Mesenchymal stem cell (in vitro differentiated cells and primary cell): Measurements from ENCODE around the gene CDHR5.

Source experiments
- DNase-seq: peaks from one replicate; pipeline ENCODE4 v3.0.0-alpha.2; 2013
- H2AFZ ChIP-seq: one replicate; pipeline ENCODE4 v1.6.1; 2013; ENCODE audit warnings: low read depth, mild to moderate bottlenecking, control low read depth, inconsistent platforms, low read length, moderate library complexity
- H2AK5ac ChIP-seq: 2 replicates; pipeline ENCODE4 v1.6.1; 2013; ENCODE audit warnings: low read length, moderate library complexity, mild to moderate bottlenecking, inconsistent platforms; ENCODE audit not compliant: severe bottlenecking
- H2BK120ac ChIP-seq: one replicate; pipeline ENCODE4 v1.6.1; 2013; ENCODE audit warnings: low read depth, mild to moderate bottlenecking, inconsistent platforms, low read length, moderate library complexity
- H2BK12ac ChIP-seq, 2 experiments: one replicate each; pipeline ENCODE4 v1.6.1; 2013; ENCODE audit warnings: inconsistent platforms in 2 of 2, low read length in 2 of 2, mild to moderate bottlenecking in 2 of 2, moderate library complexity in 2 of 2, control low read depth in 1 of 2
- H2BK15ac ChIP-seq: one replicate; pipeline ENCODE4 v1.6.1; 2013; ENCODE audit warnings: mild to moderate bottlenecking, low read depth, inconsistent platforms; ENCODE audit not compliant: poor library complexity, severe bottlenecking
- H2BK5ac ChIP-seq: 2 replicates; pipeline ENCODE4 v1.6.1; 2013; ENCODE audit warnings: low read depth, mild to moderate bottlenecking, low read length, control low read depth, inconsistent platforms; ENCODE audit not compliant: poor library complexity, severe bottlenecking
- H3K14ac ChIP-seq, 2 experiments: one replicate each; pipeline ENCODE4 v1.6.1; 2013; ENCODE audit warnings: inconsistent platforms in 2 of 2, low read length in 2 of 2, control low read depth in 1 of 2, mild to moderate bottlenecking in 1 of 2, moderate library complexity in 1 of 2
- H3K18ac ChIP-seq, 2 experiments: one replicate each; pipeline ENCODE4 v1.6.1; 2013; ENCODE audit warnings: inconsistent platforms in 2 of 2, low read length in 2 of 2, control low read depth in 1 of 2, low read depth in 1 of 2, mild to moderate bottlenecking in 1 of 2
- H3K23ac ChIP-seq, 2 experiments: one replicate each; pipeline ENCODE4 v1.6.1; 2013; ENCODE audit warnings: inconsistent platforms in 2 of 2, low read length in 2 of 2, mild to moderate bottlenecking in 2 of 2, moderate library complexity in 2 of 2, control low read depth in 1 of 2
- H3K27ac ChIP-seq: 2 replicates; pipeline ENCODE4 v1.5.1; 2013; ENCODE audit warnings: mild to moderate bottlenecking, moderate library complexity, low read length, control low read depth, inconsistent platforms; ENCODE audit not compliant: poor library complexity, severe bottlenecking
- H3K27me3 ChIP-seq, 2 experiments: 2 replicates each; pipeline versions ENCODE4 v1.6.1 to v1.7.0; 2013; ENCODE audit warnings: low read length in 2 of 2, mild to moderate bottlenecking in 2 of 2, moderate library complexity in 2 of 2, control low read depth in 1 of 2, inconsistent platforms in 1 of 2; ENCODE audit not compliant: control insufficient read depth in 1 of 2, insufficient read depth in 1 of 2
- H3K36me3 ChIP-seq, 2 experiments: 2 replicates each; pipeline versions ENCODE4 v1.6.1 to v1.7.0; 2013; ENCODE audit warnings: low read length in 2 of 2, control low read depth in 1 of 2, inconsistent platforms in 1 of 2, low read depth in 1 of 2, mild to moderate bottlenecking in 1 of 2; ENCODE audit not compliant: insufficient read depth in 2 of 2, control insufficient read depth in 1 of 2
- H3K4ac ChIP-seq, 2 experiments: one replicate each; pipeline ENCODE4 v1.6.1; 2013; ENCODE audit warnings: inconsistent platforms in 2 of 2, low read length in 2 of 2, mild to moderate bottlenecking in 2 of 2, moderate library complexity in 2 of 2, control low read depth in 1 of 2, low read depth in 1 of 2
- H3K4me1 ChIP-seq: 2 replicates; pipeline ENCODE4 v1.6.1; 2013; ENCODE audit warnings: low read depth, low read length, control low read depth; ENCODE audit not compliant: control insufficient read depth, insufficient read depth
- H3K4me2 ChIP-seq: 2 replicates; pipeline ENCODE4 v1.6.1; 2013; ENCODE audit warnings: low read length, mild to moderate bottlenecking, inconsistent platforms; ENCODE audit not compliant: poor library complexity, severe bottlenecking
- H3K4me3 ChIP-seq, 2 experiments: 2 replicates each; pipeline versions ENCODE4 v1.5.1 to v1.7.0; 2013; ENCODE audit warnings: low read length in 2 of 2, mild to moderate bottlenecking in 2 of 2, control low read depth in 1 of 2, low read depth in 1 of 2; ENCODE audit not compliant: insufficient read depth in 1 of 2
- H3K79me1 ChIP-seq: replicated peaks from 2 replicates; pipeline ENCODE4 v1.6.1; 2013; ENCODE audit warnings: mild to moderate bottlenecking, control low read depth, low read length, inconsistent platforms; ENCODE audit not compliant: poor library complexity, severe bottlenecking
- H3K9ac ChIP-seq: 2 replicates; pipeline ENCODE4 v1.7.0; 2013; ENCODE audit warnings: mild to moderate bottlenecking, low read length, moderate library complexity
- H3K9me3 ChIP-seq: 2 replicates; pipeline ENCODE4 v1.7.0; 2013; ENCODE audit warnings: mild to moderate bottlenecking, low read length; ENCODE audit not compliant: control insufficient read depth
- H4K8ac ChIP-seq: one replicate; pipeline ENCODE4 v1.6.1; 2013; ENCODE audit warnings: inconsistent platforms, mild to moderate bottlenecking, low read length, moderate library complexity
- H4K91ac ChIP-seq: one replicate; pipeline ENCODE4 v1.6.1; 2013; ENCODE audit warnings: mild to moderate bottlenecking, low read length, inconsistent platforms
- WGBS: methylation state at CpG from one replicate; pipeline ENCODE4 v1.1.7; 2013; ENCODE audit warnings: mixed read lengths; 5-methylcytosine and 5-hydroxymethylcytosine counted together

CDHR5 gene

GRCh38 chr11:611001-611996, 13.5 kb downstream of the CDHR5 start:
- Histone ChIP-seq H3K27me3 (no peaks in the 10 kb centered on the region), H2AK5ac (no peak overlapping the region), H3K9me3 (no peaks in the 10 kb centered on the region), H3K14ac (no peak overlapping the region), H3K9ac (no peak overlapping the region), H4K8ac (no peak overlapping the region), H3K36me3 (peaks cover 68 to 91% of the 10 kb centered on the region in 2 experiments), H3K4me1 (peaks cover 30% of the 10 kb centered on the region), H3K23ac (no peak overlapping the region), H3K4ac (no peak overlapping the region), H3K79me1 (peaks cover 43% of the 10 kb centered on the region), H2BK5ac (no peak overlapping the region), H2AFZ (no peak overlapping the region), H4K91ac (no peak overlapping the region), H2BK12ac (no peak overlapping the region), H2BK15ac (no peak overlapping the region), H3K27ac (no peak overlapping the region), H3K18ac (no peak overlapping the region), H3K4me2 (no peak overlapping the region), H3K4me3 (no peak overlapping the region), H2BK120ac (no peak overlapping the region)
- WGBS = 96% methylated on average over 39 of the region's 49 CpGs
- DNase-seq = no peak

GRCh38 chr11:610146-610801, 14.5 kb downstream of the CDHR5 start:
- WGBS = 94% methylated on average over 16 of the region's 18 CpGs
- no peak overlapping the region for H3K4ac ChIP-seq
- DNase-seq = no peak

DNA sequence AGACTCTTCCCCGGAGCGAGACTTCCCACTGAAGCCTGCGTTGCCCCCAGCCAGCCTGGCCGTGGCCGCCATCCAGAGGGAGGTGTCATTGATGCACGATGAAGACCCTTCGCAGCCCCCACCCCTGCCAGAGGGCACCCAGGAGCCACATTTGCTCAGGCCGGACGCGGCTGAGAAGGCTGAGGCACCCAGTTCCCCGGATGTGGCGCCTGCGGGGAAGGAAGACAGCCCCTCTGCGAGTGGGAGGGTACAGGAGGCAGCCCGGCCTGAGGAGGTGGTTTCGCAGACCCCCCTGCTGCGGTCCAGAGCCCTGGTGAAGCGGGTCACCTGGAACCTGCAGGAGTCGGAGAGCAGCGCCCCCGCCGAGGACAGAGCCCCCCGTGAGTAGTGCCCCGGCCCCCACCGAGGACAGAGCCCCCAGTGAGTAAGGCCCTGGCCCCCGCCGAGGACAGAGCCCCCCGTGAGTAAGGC, 15.4 kb downstream of the CDHR5 start:
- no peak overlapping the region for H2AK5ac ChIP-seq
- H2BK12ac ChIP-seq = no peak overlapping the region
- 93% methylated on average over 28 of the region's 28 CpGs for WGBS
- no peak overlapping the region for H3K4me2 ChIP-seq
- no peak overlapping the region for H4K91ac ChIP-seq
- H3K4me1 ChIP-seq = peaks cover 20% of the 10 kb centered on the region
- no peak overlapping the region for H3K23ac ChIP-seq
- no peaks in the 10 kb centered on the region for H3K9me3 ChIP-seq
- no peak overlapping the region for H3K4me3 ChIP-seq
- no peak overlapping the region for H2AFZ ChIP-seq
- H3K27me3 ChIP-seq = no peaks in the 10 kb centered on the region
- no peak overlapping the region for H3K27ac ChIP-seq
- no peak overlapping the region for H2BK5ac ChIP-seq
- DNase-seq = no peak
- H4K8ac ChIP-seq = no peak overlapping the region
- H3K79me1 ChIP-seq = peaks cover 48% of the 10 kb centered on the region
- no peak overlapping the region for H3K4ac ChIP-seq
- H2BK120ac ChIP-seq = no peak overlapping the region
- no peak overlapping the region for H3K14ac ChIP-seq
- peaks cover 86 to 97% of the 10 kb centered on the region in 2 experiments for H3K36me3 ChIP-seq
- no peak overlapping the region for H2BK15ac ChIP-seq
- H3K18ac ChIP-seq = no peak overlapping the region
- H3K9ac ChIP-seq = no peak overlapping the region

More at GRCh38 chr11:610146-610801, 14.5 kb downstream of the CDHR5 start:
- Histone ChIP-seq H2BK15ac (no peak overlapping the region), H3K23ac (no peak overlapping the region), H2BK12ac (no peak overlapping the region), H3K27ac (no peak overlapping the region), H3K18ac (no peak overlapping the region), H3K79me1 (peaks cover 47% of the 10 kb centered on the region), H3K14ac (no peak overlapping the region), H3K9me3 (no peaks in the 10 kb centered on the region), H3K36me3 (peaks cover 77 to 100% of the 10 kb centered on the region in 2 experiments), H3K9ac (no peak overlapping the region), H3K4me1 (peaks cover 29% of the 10 kb centered on the region), H4K8ac (no peak overlapping the region), H3K4me3 (no peak overlapping the region), H4K91ac (no peak overlapping the region), H2BK5ac (no peak overlapping the region), H2AK5ac (no peak overlapping the region), H3K27me3 (no peaks in the 10 kb centered on the region), H3K4me2 (no peak overlapping the region), H2AFZ (no peak overlapping the region), H2BK120ac (no peak overlapping the region)

GRCh38 chr11:608791-609251, 15.9 kb downstream of the CDHR5 start:
- Histone ChIP-seq H3K4me3 (no peak overlapping the region), H3K4ac (no peak overlapping the region), H2BK12ac (no peak overlapping the region), H3K14ac (no peak overlapping the region), H2BK5ac (no peak overlapping the region), H3K36me3 (peaks cover 92 to 96% of the 10 kb centered on the region in 2 experiments), H3K23ac (no peak overlapping the region), H3K4me1 (peaks cover 15% of the 10 kb centered on the region), H3K4me2 (no peak overlapping the region), H3K18ac (no peak overlapping the region), H4K8ac (no peak overlapping the region), H3K27me3 (no peaks in the 10 kb centered on the region), H3K9me3 (no peaks in the 10 kb centered on the region), H2BK15ac (no peak overlapping the region), H3K27ac (no peak overlapping the region), H3K79me1 (peaks cover 48% of the 10 kb centered on the region), H2AK5ac (no peak overlapping the region), H4K91ac (no peak overlapping the region), H3K9ac (no peak overlapping the region), H2BK120ac (no peak overlapping the region), H2AFZ (no peak overlapping the region)
- DNase-seq = no peak
- WGBS = 91% methylated on average over 28 of the region's 28 CpGs
